GM12878 (cell line): ENCODE results near the gene BHLHE41.

ENCODE experiments used
- ASH2L ChIP-seq: fragments of 300-600, 200-600 bp; sonication (generic); IDR thresholded peaks from 2 replicates; pipeline ENCODE4 v1.6.1; 2017; ENCODE audit warnings: low read depth, mild to moderate bottlenecking, borderline replicate concordance
- CEBPB ChIP-seq, 2 experiments: fragments of 150-350 bp in 1 of 2; IDR thresholded peaks; 2 replicates each; pipeline ENCODE4 v1.6.1; 2012 to 2014; ENCODE audit warnings: low read depth in 2 of 2, low read length in 2 of 2, borderline replicate concordance in 1 of 2, inconsistent platforms in 1 of 2
- CTCF ChIP-seq, 3 experiments: IDR thresholded peaks in 2 of 3; conservative IDR thresholded peaks in 1 of 3; 2 replicates each; pipeline ENCODE4 v1.5.1; 2011; ENCODE audit warnings: low read depth in 3 of 3, low read length in 3 of 3, mild to moderate bottlenecking in 3 of 3, control low read depth in 2 of 3, moderate library complexity in 2 of 3, inconsistent platforms in 1 of 3, mixed read lengths in 1 of 3; ENCODE audit not compliant: control insufficient read depth in 2 of 3, insufficient read depth in 1 of 3; ENCODE audit errors: extremely low read depth in 1 of 3
- EZH2 ChIP-seq: IDR thresholded peaks from 2 replicates; pipeline ENCODE4 v1.6.1; 2012; ENCODE audit warnings: low read depth, mild to moderate bottlenecking, control low read depth, inconsistent platforms, low read length, borderline replicate concordance; ENCODE audit not compliant: control insufficient read depth
- IKZF1 ChIP-seq: fragments of 450-650 bp; conservative IDR thresholded peaks from 2 replicates; pipeline ENCODE4 v1.6.1; 2017; ENCODE audit warnings: antibody characterized with exemption, mild to moderate bottlenecking
- JUND ChIP-seq: IDR thresholded peaks from 2 replicates; pipeline ENCODE4 v1.6.1; 2012; ENCODE audit warnings: low read depth, mild to moderate bottlenecking, low read length, improper control_type of control experiment, moderate library complexity
- MEF2A ChIP-seq: IDR thresholded peaks from 2 replicates; pipeline ENCODE4 v1.6.1; 2011; ENCODE audit warnings: low read depth, mild to moderate bottlenecking, low read length, moderate library complexity; ENCODE audit not compliant: insufficient read depth
- NR2C2 ChIP-seq: IDR thresholded peaks from 2 replicates; pipeline ENCODE4 v1.6.1; 2011; ENCODE audit warnings: borderline replicate concordance, low read depth; ENCODE audit not compliant: control insufficient read depth, insufficient read length
- RAD51 ChIP-seq: fragments of 450-650 bp; IDR thresholded peaks from 2 replicates; pipeline ENCODE4 v1.6.1; 2016; ENCODE audit warnings: moderate library complexity, mild to moderate bottlenecking, inconsistent platforms
- SP1 ChIP-seq: IDR thresholded peaks from one replicate; pipeline ENCODE4 v1.6.1; 2011; ENCODE audit warnings: low read depth, low read length
- YY1 ChIP-seq: IDR thresholded peaks from 2 replicates; pipeline ENCODE4 v1.6.1; 2011; ENCODE audit warnings: low read depth, mild to moderate bottlenecking, low read length
- TF ChIP-seq, protein P1 (sequence below): IDR thresholded peaks from 2 replicates; pipeline ENCODE4 v1.6.1; 2012; ENCODE audit warnings: low read depth, low read length, improper control_type of control experiment

GRCh38 chr12:26138860-26139259, 14.0 kb upstream of the BHLHE41 start:
- TF ChIP-seq MEF2A (no peak), CTCF (IDR thresholded peaks at IDR 0.05 in 2 of 3, conservative IDR thresholded peaks at IDR 0.05 in 1 of 3; ENCODE audit: control insufficient read depth in 2 of 3, extremely low read depth in 1 of 3, insufficient read depth in 1 of 3, low read depth in 3 of 3, low read length in 3 of 3) (no peak), RAD51 (no peak), YY1 (no peak), NR2C2 (no peak), EZH2 (no peak), ASH2L (no peak), IKZF1 (no peak), SP1 (no peak), JUND (no peak), CEBPB (IDR thresholded peaks at IDR 0.05; ENCODE audit: borderline replicate concordance in 1 of 2, low read depth in 2 of 2, low read length in 2 of 2) (no peak)
- TF ChIP-seq, protein P1, sequence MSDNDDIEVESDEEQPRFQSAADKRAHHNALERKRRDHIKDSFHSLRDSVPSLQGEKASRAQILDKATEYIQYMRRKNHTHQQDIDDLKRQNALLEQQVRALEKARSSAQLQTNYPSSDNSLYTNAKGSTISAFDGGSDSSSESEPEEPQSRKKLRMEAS, result no peak
